OCI-LY1 (cell line): ENCODE measurements around the gene NUP62.

Source experiments
- EZH2 ChIP-seq: fragments of 200-600 bp; sonication (generic), shearing (Covaris generic); IDR thresholded peaks from 2 replicates; pipeline ENCODE4 v1.8.0; 2017; ENCODE audit warnings: borderline replicate concordance, mixed run types, mild to moderate bottlenecking, antibody characterized with exemption, low read length, moderate library complexity, mixed read lengths
- TF ChIP-seq, protein P1 (sequence below): fragments of 200-600 bp; sonication (generic), shearing (Covaris generic); IDR thresholded peaks from 2 replicates; pipeline ENCODE4 v1.5.1; 2017; ENCODE audit warnings: mild to moderate bottlenecking, antibody characterized with exemption, low read length, moderate library complexity, mixed read lengths

GRCh38 chr19:49881186-49881585 is 48.1 kb downstream of the NUP62 start:
- TF ChIP-seq EZH2: no peak
- TF ChIP-seq, protein P1, sequence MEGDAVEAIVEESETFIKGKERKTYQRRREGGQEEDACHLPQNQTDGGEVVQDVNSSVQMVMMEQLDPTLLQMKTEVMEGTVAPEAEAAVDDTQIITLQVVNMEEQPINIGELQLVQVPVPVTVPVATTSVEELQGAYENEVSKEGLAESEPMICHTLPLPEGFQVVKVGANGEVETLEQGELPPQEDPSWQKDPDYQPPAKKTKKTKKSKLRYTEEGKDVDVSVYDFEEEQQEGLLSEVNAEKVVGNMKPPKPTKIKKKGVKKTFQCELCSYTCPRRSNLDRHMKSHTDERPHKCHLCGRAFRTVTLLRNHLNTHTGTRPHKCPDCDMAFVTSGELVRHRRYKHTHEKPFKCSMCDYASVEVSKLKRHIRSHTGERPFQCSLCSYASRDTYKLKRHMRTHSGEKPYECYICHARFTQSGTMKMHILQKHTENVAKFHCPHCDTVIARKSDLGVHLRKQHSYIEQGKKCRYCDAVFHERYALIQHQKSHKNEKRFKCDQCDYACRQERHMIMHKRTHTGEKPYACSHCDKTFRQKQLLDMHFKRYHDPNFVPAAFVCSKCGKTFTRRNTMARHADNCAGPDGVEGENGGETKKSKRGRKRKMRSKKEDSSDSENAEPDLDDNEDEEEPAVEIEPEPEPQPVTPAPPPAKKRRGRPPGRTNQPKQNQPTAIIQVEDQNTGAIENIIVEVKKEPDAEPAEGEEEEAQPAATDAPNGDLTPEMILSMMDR: no peak
